Measurements from ENCODE around the gene ABHD2. TPM values are rescaled to one million over a fixed set of nuclear protein-coding genes. Genes with fewer than 3 reads are reported as not detected.
A peak's percentile ranks its signal among the peaks of the same experiment; 100 is the strongest.

Gene ABHD2
- total RNA-seq, 1 experiment from 2014 or later = 15.6 TPM

- Histone ChIP-seq H3K27me3 (ENCODE audit: insufficient read depth, low read length) (no peaks in the 10 kb centered on the region), H2BK120ac (ENCODE audit: low read depth, low read length, poor library complexity, severe bottlenecking) (no peak overlapping the region), H3K79me1 (ENCODE audit: insufficient read depth, low read depth, low read length, poor library complexity, severe bottlenecking) (no peaks in the 10 kb centered on the region), H3K4me1 (ENCODE audit: insufficient read depth, low read length) (no peaks in the 10 kb centered on the region), H2BK15ac (ENCODE audit: low read depth, low read length) (no peak overlapping the region), H4K20me1 (ENCODE audit: control insufficient read depth, insufficient read depth, insufficient read length) (no peaks in the 10 kb centered on the region), H4K91ac (ENCODE audit: insufficient read length, low read depth, low read length) (no peak overlapping the region), H2BK12ac (ENCODE audit: insufficient read length, low read depth, low read length) (no peak overlapping the region), H3K4ac (ENCODE audit: low read depth, low read length) (no peak overlapping the region), H3K79me2 (ENCODE audit: insufficient read depth, low read length) (no peaks in the 10 kb centered on the region), H3K9me3 (ENCODE audit: control insufficient read depth, low read depth, low read length) (no peaks in the 10 kb centered on the region), H4K5ac (ENCODE audit: insufficient read length, low read depth, low read length) (no peak overlapping the region), H3K18ac (ENCODE audit: insufficient read length, low read depth, low read length) (no peak overlapping the region), H3T11ph (ENCODE audit: low read length) (no peak overlapping the region), H2AFZ (ENCODE audit: low read length) (no peak overlapping the region), H3K14ac (ENCODE audit: insufficient read depth, low read length) (no peak overlapping the region), H3K27ac (ENCODE audit: insufficient read length, low read depth, low read length) (no peak overlapping the region), H3K56ac (ENCODE audit: insufficient read length, low read depth, low read length) (no peak overlapping the region), H2AK5ac (ENCODE audit: insufficient read length, low read length) (no peak overlapping the region), H3K9ac (ENCODE audit: extremely low read depth, insufficient read length, low read length) (no peak overlapping the region), H2BK20ac (ENCODE audit: low read depth, low read length, poor library complexity, severe bottlenecking) (no peak overlapping the region), H3K23me2 (ENCODE audit: insufficient read length, low read depth, low read length, poor library complexity, severe bottlenecking) (no peaks in the 10 kb centered on the region), H3K4me2 (ENCODE audit: insufficient read depth, insufficient read length, low read length) (no peak overlapping the region), H3K23ac (ENCODE audit: insufficient read length, low read depth, low read length) (no peak overlapping the region), H4K8ac (replicated peaks; ENCODE audit: insufficient read length, low read depth, low read length) (no peak overlapping the region), H2BK5ac (ENCODE audit: insufficient read length, low read length) (no peak overlapping the region)
- no CpG with 5 or more reads among the region's 5 CpGs for WGBS (ENCODE audit: extremely low coverage, insufficient read length, low lambda C conversion rate)
- Mint-ChIP-seq H3K4me1 (peaks cover 3 to 4% of the 10 kb centered on the region in 2 experiments; a peak in 3 of 4 replicates), H3K36me3 (ENCODE audit: insufficient read depth in 1 of 3, low read depth in 3 of 3) (no peaks in the 10 kb centered on the region; a peak in 1 of 7 replicates), H3K27me3 (ENCODE audit: low read depth) (no peaks in the 10 kb centered on the region), H3K4me3 (no peak overlapping the region), H3K27ac (peak overlapping the region in 1 of 3 experiments; percentile 71; a peak in 1 of 7 replicates), H3K9me3 (no peaks in the 10 kb centered on the region)
- TF ChIP-seq CTCF (conservative IDR thresholded peaks at IDR 0.05) = no peak
- no peak for DNase-seq
Measured at GRCh38 chr15:89179966-89180875, 92.0 kb downstream of the ABHD2 start.
